NB4 (cell line): ENCODE measurements around the gene SLC16A9.

ENCODE experiments used
- DNase-seq: peaks from one replicate; pipeline ENCODE4 v3.0.0; 2010; ENCODE audit warnings: low read depth
- H3K4me3 ChIP-seq: one replicate; pipeline ENCODE4 v1.5.1; 2011; ENCODE audit warnings: mild to moderate bottlenecking, low read depth, low read length, moderate library complexity
- MYC ChIP-seq: IDR thresholded peaks from 2 replicates; pipeline ENCODE4 v1.6.1; 2011; ENCODE audit warnings: low read depth, low read length
- POLR2A ChIP-seq: IDR thresholded peaks from 2 replicates; pipeline ENCODE4 v1.6.1; 2011; ENCODE audit warnings: mild to moderate bottlenecking; ENCODE audit not compliant: insufficient read length; ENCODE audit errors: extremely low read depth
- TF ChIP-seq, protein P1 (sequence below): IDR thresholded peaks from 2 replicates; pipeline ENCODE4 v1.6.1; 2011; ENCODE audit warnings: low read depth, low read length
- TF ChIP-seq, protein P2 (sequence below): IDR thresholded peaks from one replicate; pipeline ENCODE4 v1.5.1; 2012; ENCODE audit warnings: low read depth, low read length

Gene SLC16A9

DNA sequence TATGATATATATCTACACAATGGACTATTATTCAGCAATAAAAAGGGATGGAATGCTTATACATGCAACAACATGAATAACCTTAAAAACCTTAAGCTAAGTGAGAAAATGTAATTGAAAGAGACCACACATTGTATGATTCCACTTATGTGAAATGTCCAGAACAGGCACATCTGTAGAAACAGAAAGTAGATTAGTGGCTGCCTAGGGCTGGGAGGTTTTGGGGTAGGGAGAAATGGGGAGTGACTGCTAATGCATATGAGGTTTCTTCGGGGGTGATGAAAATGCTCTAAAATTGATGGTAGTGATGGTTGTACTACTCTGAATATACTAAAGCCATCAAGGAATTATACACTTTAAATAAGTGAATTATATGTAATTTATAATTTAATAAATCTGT lies 14.7 kb downstream of the SLC16A9 start:
- TF ChIP-seq, protein P1, sequence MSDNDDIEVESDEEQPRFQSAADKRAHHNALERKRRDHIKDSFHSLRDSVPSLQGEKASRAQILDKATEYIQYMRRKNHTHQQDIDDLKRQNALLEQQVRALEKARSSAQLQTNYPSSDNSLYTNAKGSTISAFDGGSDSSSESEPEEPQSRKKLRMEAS: no peak
- TF ChIP-seq, protein P2, sequence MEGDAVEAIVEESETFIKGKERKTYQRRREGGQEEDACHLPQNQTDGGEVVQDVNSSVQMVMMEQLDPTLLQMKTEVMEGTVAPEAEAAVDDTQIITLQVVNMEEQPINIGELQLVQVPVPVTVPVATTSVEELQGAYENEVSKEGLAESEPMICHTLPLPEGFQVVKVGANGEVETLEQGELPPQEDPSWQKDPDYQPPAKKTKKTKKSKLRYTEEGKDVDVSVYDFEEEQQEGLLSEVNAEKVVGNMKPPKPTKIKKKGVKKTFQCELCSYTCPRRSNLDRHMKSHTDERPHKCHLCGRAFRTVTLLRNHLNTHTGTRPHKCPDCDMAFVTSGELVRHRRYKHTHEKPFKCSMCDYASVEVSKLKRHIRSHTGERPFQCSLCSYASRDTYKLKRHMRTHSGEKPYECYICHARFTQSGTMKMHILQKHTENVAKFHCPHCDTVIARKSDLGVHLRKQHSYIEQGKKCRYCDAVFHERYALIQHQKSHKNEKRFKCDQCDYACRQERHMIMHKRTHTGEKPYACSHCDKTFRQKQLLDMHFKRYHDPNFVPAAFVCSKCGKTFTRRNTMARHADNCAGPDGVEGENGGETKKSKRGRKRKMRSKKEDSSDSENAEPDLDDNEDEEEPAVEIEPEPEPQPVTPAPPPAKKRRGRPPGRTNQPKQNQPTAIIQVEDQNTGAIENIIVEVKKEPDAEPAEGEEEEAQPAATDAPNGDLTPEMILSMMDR: no peak
- no peak for TF ChIP-seq MYC
- TF ChIP-seq POLR2A: no peak
- DNase-seq: no peak
- H3K4me3 ChIP-seq: no peak overlapping the region

DNA sequence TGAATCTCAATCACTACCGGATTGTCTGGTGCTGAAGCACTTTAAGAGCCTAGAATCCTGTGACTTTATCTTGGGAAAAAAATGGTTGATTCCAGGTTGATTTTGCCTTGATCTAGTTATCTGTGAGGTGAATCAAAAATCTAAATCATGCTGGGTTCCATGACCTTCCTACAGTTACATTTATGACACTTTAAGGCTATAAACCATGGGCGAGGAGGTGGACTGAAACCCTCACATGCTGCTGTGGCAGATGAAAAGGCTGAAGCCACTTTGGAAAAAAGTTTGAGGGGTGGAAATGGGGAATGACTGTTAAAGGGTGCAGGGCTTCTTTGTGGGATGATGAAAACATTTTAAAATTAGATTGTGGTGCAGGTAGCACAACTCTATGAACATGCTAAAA lies 17.5 kb downstream of the SLC16A9 start:
- H3K4me3 ChIP-seq: no peak overlapping the region
- DNase-seq: no peak
- TF ChIP-seq POLR2A (no peak), MYC (no peak)
- TF ChIP-seq, protein P1: no peak
- TF ChIP-seq, protein P2: no peak

DNA sequence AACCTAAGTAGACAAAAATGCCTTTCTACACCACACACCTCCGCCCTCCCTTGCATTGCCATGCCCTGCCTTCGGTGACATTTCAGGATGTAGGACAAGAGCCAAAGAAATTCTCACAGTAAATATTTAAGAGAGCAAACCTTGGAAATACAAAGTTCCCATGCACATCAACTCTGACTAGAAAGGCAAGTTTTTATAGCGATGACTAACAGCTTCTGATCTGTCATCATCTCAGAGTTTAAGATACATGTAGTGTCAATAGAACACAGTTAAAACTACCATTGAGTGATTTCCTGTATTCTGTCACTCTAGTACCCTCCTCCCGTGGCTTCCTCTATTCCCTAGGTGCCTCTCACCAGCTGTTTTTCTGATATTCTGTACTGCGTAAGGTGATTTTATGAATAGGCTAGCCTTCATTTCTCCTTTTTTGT lies 20.7 kb downstream of the SLC16A9 start:
- TF ChIP-seq MYC: no peak
- no peak for TF ChIP-seq POLR2A
- TF ChIP-seq, protein P2: no peak
- TF ChIP-seq, protein P1: no peak
- no peak overlapping the region for H3K4me3 ChIP-seq
- DNase-seq: peak; percentile 37

DNA sequence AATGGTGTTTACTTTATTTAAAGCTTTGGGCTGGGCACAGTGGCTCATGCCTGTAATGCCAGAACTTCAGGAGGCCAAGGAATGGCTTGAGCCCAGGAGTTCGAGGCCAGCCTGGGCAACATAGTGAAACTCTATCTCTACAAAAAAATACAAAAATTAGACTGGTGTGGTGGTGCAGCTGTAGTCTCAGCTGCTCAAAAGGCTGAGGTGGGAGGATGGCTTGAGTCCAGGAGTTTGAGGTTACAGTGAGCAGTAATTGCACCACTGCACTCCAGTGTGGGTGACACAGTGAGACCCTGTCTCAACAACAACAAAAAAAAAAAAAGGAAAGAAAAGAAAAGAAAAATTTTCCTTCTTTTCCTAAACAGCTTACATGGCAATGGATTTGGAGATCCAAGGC lies 22.0 kb downstream of the SLC16A9 start:
- DNase-seq: no peak
- no peak overlapping the region for H3K4me3 ChIP-seq
- TF ChIP-seq, protein P2: no peak
- no peak for TF ChIP-seq MYC
- TF ChIP-seq, protein P1: no peak
- no peak for TF ChIP-seq POLR2A

DNA sequence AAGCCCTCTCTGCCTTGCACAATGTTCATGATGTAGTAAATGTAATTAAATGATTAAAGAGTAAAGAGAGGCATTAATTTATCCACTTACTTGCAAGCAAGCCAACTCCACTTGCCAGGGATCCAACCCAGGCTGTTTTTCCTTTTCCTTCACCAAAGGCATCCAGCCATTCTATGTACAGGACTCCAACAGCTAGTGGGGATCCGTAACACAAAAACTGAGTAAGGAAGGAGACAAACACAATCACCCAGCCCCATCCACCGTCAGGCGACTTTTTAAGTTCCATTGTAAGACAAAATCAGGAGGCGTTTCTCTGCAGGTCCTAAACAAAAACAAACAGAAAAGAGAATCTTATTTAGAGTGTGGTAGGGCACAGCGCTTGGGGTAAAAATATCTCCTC lies 25.6 kb downstream of the SLC16A9 start:
- H3K4me3 ChIP-seq: no peak overlapping the region
- TF ChIP-seq MYC: no peak
- no peak for TF ChIP-seq POLR2A
- TF ChIP-seq, protein P2: no peak
- TF ChIP-seq, protein P1: no peak
- no peak for DNase-seq
